Tibial nerve (tissue), 4 donors: ENCODE results near the gene BACH2. TPM values are rescaled to one million over a fixed set of nuclear protein-coding genes. Genes with fewer than 3 reads are reported as not detected.

Experiments
- DNase-seq, 2 donors: peaks; one replicate each; pipeline ENCODE4 v3.0.0-alpha.2; 2019; ENCODE audit warnings: low spot score in 2 of 2
- H3K27ac ChIP-seq, 4 donors: fragments of 200-600 bp; sonication (generic) in 3 of 4; one replicate each; pipeline ENCODE4 v1.5.1; 2017 to 2019; ENCODE audit warnings: mild to moderate bottlenecking in 1 of 4
- H3K27me3 ChIP-seq, 2 donors: fragments of 200-600 bp; sonication (generic) in 1 of 2; one replicate each; pipeline versions ENCODE4 v1.5.1 to v1.6.0; 2017 to 2019
- H3K36me3 ChIP-seq, 3 donors: fragments of 200-600 bp; sonication (generic); one replicate each; pipeline ENCODE4 v1.5.1; 2018 to 2019
- H3K4me1 ChIP-seq, 4 donors: fragments of 200-600 bp; sonication (generic) in 3 of 4; one replicate each; pipeline ENCODE4 v1.5.1; 2017 to 2019
- H3K4me3 ChIP-seq, 4 donors: fragments of 200-600 bp; sonication (generic) in 3 of 4; one replicate each; pipeline ENCODE4 v1.5.1; 2017 to 2019; ENCODE audit warnings: mild to moderate bottlenecking in 1 of 4, moderate library complexity in 1 of 4
- H3K9me3 ChIP-seq, 4 donors: fragments of 200-600 bp; sonication (generic) in 3 of 4; one replicate each; pipeline ENCODE4 v1.5.1; 2017 to 2019
- CTCF ChIP-seq, 5 experiments: fragments of 200-600 bp in 3 of 5; fragments of 450-650 bp in 2 of 5; sonication (generic) in 3 of 5; IDR thresholded peaks; one replicate each; pipeline ENCODE4 v1.5.1; 2016 to 2019; ENCODE audit warnings: antibody characterized with exemption in 5 of 5, mild to moderate bottlenecking in 3 of 5, moderate library complexity in 2 of 5
- EP300 ChIP-seq, 2 donors: sonication (generic); formaldehyde crosslinking; IDR thresholded peaks; one replicate each; pipeline ENCODE4 v1.6.1; 2017; ENCODE audit warnings: antibody characterized with exemption in 2 of 2, mild to moderate bottlenecking in 1 of 2
- POLR2A ChIP-seq, 2 donors: fragments of 450-650 bp; IDR thresholded peaks; one replicate each; pipeline ENCODE4 v1.6.1; 2017; ENCODE audit warnings: antibody characterized with exemption in 2 of 2, mild to moderate bottlenecking in 2 of 2, moderate library complexity in 2 of 2
- WGBS, 2 donors: methylation state at CpG; one replicate each; pipeline ENCODE4 v1.1.5; 2018; 5-methylcytosine and 5-hydroxymethylcytosine counted together
- total RNA-seq, 4 donors: library from RNA; depleted of rRNA; stranded (reverse); fragments of >200 nt; gene quantifications; one replicate each; pipeline ENCODE4 v1.1.0, GENCODE V29; 2016

Gene BACH2
- total RNA-seq, 4 donors from 2014 or later, result 4.4 to 11.1 (median 8.4) TPM

GRCh38 chr6:89952105-89952671 lies 344.5 kb downstream of the BACH2 start:
- TF ChIP-seq POLR2A (IDR thresholded peaks at IDR 0.05) (no peak), CTCF (IDR thresholded peaks at IDR 0.05) (no peak), EP300 (IDR thresholded peaks at IDR 0.05) (no peak)
- 28 to 49% methylated on average over 6 of the region's 6 CpGs for WGBS, 2 donors
- peak overlapping the region in 2 of 4 donors; percentile 17 to 43 for H3K27ac ChIP-seq

GRCh38 chr6:89951574-89952104 lies 345.0 kb downstream of the BACH2 start:
- H3K9me3 ChIP-seq, result no peaks in the 10 kb centered on the region
- peaks cover 0 to 40% (median 0%) of the 10 kb centered on the region in 3 donors for H3K36me3 ChIP-seq
- TF ChIP-seq EP300 (IDR thresholded peaks at IDR 0.05), result no peak
- TF ChIP-seq CTCF (IDR thresholded peaks at IDR 0.05), result no peak
- no peak for TF ChIP-seq POLR2A (IDR thresholded peaks at IDR 0.05)
- DNase-seq, result no peak
- H3K4me3 ChIP-seq, result no peak overlapping the region
- H3K27me3 ChIP-seq, result no peaks in the 10 kb centered on the region
- H3K4me1 ChIP-seq, result peaks cover 0 to 8% (median 0%) of the 10 kb centered on the region in 4 donors
- peak overlapping the region in 2 of 4 donors; percentile 17 to 43 for H3K27ac ChIP-seq
- WGBS, 2 donors, result 54 to 55% methylated on average over 15 of the region's 15 CpGs

More at GRCh38 chr6:89952105-89952671, 344.5 kb downstream of the BACH2 start:
- H3K36me3 ChIP-seq, result peaks cover 0 to 36% (median 0%) of the 10 kb centered on the region in 3 donors
- H3K4me1 ChIP-seq, result peaks cover 0 to 8% (median 0%) of the 10 kb centered on the region in 4 donors
- no peak overlapping the region for H3K4me3 ChIP-seq
- no peaks in the 10 kb centered on the region for H3K9me3 ChIP-seq
- no peak for DNase-seq
- no peaks in the 10 kb centered on the region for H3K27me3 ChIP-seq

GRCh38 chr6:89950879-89951391 lies 345.7 kb downstream of the BACH2 start:
- DNase-seq, result no peak
- Histone ChIP-seq H3K4me3 (no peak overlapping the region), H3K4me1 (peaks cover 0 to 8% (median 0%) of the 10 kb centered on the region in 4 donors), H3K27ac (no peak overlapping the region), H3K9me3 (no peaks in the 10 kb centered on the region), H3K27me3 (no peaks in the 10 kb centered on the region), H3K36me3 (peaks cover 0 to 40% (median 0%) of the 10 kb centered on the region in 3 donors)
- TF ChIP-seq CTCF (IDR thresholded peaks at IDR 0.05) (no peak), EP300 (IDR thresholded peaks at IDR 0.05) (no peak), POLR2A (IDR thresholded peaks at IDR 0.05) (no peak)
- WGBS, 2 donors, result 83 to 88% methylated on average over 14 to 15 of the region's 15 CpGs

GRCh38 chr6:89950446-89950845 lies 346.2 kb downstream of the BACH2 start:
- no peaks in the 10 kb centered on the region for H3K27me3 ChIP-seq
- H3K9me3 ChIP-seq, result no peaks in the 10 kb centered on the region
- TF ChIP-seq POLR2A (IDR thresholded peaks at IDR 0.05) (no peak), EP300 (IDR thresholded peaks at IDR 0.05) (no peak), CTCF (IDR thresholded peaks at IDR 0.05) (no peak)
- H3K4me3 ChIP-seq, result no peak overlapping the region
- 71 to 76% methylated on average over 12 to 14 of the region's 17 CpGs for WGBS, 2 donors
- no peak for DNase-seq
- peaks cover 0 to 40% (median 0%) of the 10 kb centered on the region in 3 donors for H3K36me3 ChIP-seq
- no peak overlapping the region for H3K27ac ChIP-seq
- H3K4me1 ChIP-seq, result peaks cover 0 to 8% (median 0%) of the 10 kb centered on the region in 4 donors

GRCh38 chr6:89948876-89949275 lies 347.8 kb downstream of the BACH2 start:
- Histone ChIP-seq H3K36me3 (peaks cover 0 to 40% (median 0%) of the 10 kb centered on the region in 3 donors), H3K9me3 (no peaks in the 10 kb centered on the region), H3K4me3 (no peak overlapping the region), H3K4me1 (peaks cover 0 to 8% (median 0%) of the 10 kb centered on the region in 4 donors), H3K27ac (no peak overlapping the region), H3K27me3 (no peaks in the 10 kb centered on the region)
- 76 to 85% methylated on average over 5 of the region's 5 CpGs for WGBS, 2 donors
- DNase-seq, result no peak
- TF ChIP-seq CTCF (IDR thresholded peaks at IDR 0.05) (no peak), POLR2A (IDR thresholded peaks at IDR 0.05) (no peak), EP300 (IDR thresholded peaks at IDR 0.05) (no peak)
